Esophagus squamous epithelium (tissue), 4 donors: ENCODE data around the gene TAF4.

Source experiments
- POLR2A ChIP-seq, 4 donors: fragments of 450-650 bp; IDR thresholded peaks; one replicate each; pipeline ENCODE4 v1.6.1; 2017; ENCODE audit warnings: antibody characterized with exemption in 4 of 4, mild to moderate bottlenecking in 4 of 4, moderate library complexity in 3 of 4
- TF ChIP-seq, protein P1 (sequence below), 6 experiments: fragments of 450-650 bp in 4 of 6; fragments of 200-600 bp in 2 of 6; sonication (generic) in 2 of 6; IDR thresholded peaks; one replicate each; pipeline ENCODE4 v1.5.1; 2016 to 2019; ENCODE audit warnings: antibody characterized with exemption in 6 of 6, mild to moderate bottlenecking in 4 of 6, moderate library complexity in 4 of 6

DNA sequence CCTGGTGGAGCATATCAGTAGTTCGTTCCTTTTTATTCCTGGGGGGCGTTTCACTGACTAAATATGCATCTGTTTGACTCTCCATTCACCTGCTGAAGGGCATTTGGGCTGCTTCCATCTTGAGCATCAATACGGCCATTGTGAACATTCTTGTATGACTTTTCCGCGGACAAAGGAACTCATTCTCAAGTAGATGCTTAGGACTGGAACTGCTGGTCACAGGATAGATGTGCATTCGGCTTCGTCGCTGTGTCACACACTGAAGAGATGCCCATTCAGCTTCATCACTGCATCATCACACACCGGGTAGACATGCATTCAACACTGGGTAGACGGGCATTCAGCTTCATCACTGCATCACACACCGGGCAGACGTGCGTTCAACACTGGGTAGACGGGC is 95.3 kb downstream of the TAF4 start:
- TF ChIP-seq, protein P1, sequence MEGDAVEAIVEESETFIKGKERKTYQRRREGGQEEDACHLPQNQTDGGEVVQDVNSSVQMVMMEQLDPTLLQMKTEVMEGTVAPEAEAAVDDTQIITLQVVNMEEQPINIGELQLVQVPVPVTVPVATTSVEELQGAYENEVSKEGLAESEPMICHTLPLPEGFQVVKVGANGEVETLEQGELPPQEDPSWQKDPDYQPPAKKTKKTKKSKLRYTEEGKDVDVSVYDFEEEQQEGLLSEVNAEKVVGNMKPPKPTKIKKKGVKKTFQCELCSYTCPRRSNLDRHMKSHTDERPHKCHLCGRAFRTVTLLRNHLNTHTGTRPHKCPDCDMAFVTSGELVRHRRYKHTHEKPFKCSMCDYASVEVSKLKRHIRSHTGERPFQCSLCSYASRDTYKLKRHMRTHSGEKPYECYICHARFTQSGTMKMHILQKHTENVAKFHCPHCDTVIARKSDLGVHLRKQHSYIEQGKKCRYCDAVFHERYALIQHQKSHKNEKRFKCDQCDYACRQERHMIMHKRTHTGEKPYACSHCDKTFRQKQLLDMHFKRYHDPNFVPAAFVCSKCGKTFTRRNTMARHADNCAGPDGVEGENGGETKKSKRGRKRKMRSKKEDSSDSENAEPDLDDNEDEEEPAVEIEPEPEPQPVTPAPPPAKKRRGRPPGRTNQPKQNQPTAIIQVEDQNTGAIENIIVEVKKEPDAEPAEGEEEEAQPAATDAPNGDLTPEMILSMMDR (IDR thresholded peaks at IDR 0.05) = no peak
- TF ChIP-seq POLR2A (IDR thresholded peaks at IDR 0.05) = no peak
